ENCODE data around the gene PTH1R.

Gene PTH1R

DNA sequence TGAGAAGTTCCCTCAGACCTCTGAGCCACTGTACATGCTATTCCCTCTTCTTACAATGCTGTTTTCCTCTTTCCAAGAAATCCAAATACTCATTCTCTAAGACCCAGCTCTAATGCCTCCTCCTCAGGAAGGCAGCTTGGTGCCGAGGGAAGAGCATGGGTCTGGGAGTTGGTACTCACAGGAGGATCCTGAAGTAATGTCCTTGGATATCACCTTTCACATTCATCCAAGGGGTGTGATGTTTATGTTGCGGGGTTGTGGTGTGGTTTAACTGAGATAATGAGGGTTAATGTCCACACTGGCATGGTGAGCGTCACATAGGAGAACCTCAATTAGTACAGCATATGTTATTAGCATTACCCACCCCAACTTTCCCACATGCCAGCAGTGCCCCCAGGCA is 46.2 kb upstream of the PTH1R start:
- no peaks in the 10 kb centered on the region for H3K79me2 ChIP-seq (ENCODE audit: control insufficient read depth, low read length)
- TF ChIP-seq EZH2phosphoT487 (IDR thresholded peaks at IDR 0.05; ENCODE audit: borderline replicate concordance, low read length): no peak
- TF ChIP-seq, protein P1, sequence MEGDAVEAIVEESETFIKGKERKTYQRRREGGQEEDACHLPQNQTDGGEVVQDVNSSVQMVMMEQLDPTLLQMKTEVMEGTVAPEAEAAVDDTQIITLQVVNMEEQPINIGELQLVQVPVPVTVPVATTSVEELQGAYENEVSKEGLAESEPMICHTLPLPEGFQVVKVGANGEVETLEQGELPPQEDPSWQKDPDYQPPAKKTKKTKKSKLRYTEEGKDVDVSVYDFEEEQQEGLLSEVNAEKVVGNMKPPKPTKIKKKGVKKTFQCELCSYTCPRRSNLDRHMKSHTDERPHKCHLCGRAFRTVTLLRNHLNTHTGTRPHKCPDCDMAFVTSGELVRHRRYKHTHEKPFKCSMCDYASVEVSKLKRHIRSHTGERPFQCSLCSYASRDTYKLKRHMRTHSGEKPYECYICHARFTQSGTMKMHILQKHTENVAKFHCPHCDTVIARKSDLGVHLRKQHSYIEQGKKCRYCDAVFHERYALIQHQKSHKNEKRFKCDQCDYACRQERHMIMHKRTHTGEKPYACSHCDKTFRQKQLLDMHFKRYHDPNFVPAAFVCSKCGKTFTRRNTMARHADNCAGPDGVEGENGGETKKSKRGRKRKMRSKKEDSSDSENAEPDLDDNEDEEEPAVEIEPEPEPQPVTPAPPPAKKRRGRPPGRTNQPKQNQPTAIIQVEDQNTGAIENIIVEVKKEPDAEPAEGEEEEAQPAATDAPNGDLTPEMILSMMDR (IDR thresholded peaks at IDR 0.05; ENCODE audit: low read depth, low read length, poor library complexity, severe bottlenecking): no peak
- no peaks in the 10 kb centered on the region for H3K27me3 ChIP-seq (ENCODE audit: control insufficient read depth, low read length)
- no peaks in the 10 kb centered on the region for H3F3A ChIP-seq (ENCODE audit: control insufficient read depth, insufficient read depth)
- H4K20me1 ChIP-seq (ENCODE audit: control insufficient read depth, insufficient read depth, low read depth, low read length): no peaks in the 10 kb centered on the region
- no peaks in the 10 kb centered on the region for H3K4me1 ChIP-seq (ENCODE audit: control insufficient read depth, low read length)
- H3K36me3 ChIP-seq (ENCODE audit: control insufficient read depth, low read length): no peaks in the 10 kb centered on the region
- no peaks in the 10 kb centered on the region for H3K9me2 ChIP-seq (replicated peaks; ENCODE audit: control insufficient read depth, low read length)
- no peak overlapping the region for H3K4me2 ChIP-seq (ENCODE audit: low read length)
- no peak overlapping the region for H3K27ac ChIP-seq (ENCODE audit: low read depth, low read length)
- H3K4me3 ChIP-seq (ENCODE audit: low read length): no peak overlapping the region
- H3K9me3 ChIP-seq (ENCODE audit: control insufficient read depth, insufficient read depth, low read length): no peaks in the 10 kb centered on the region

DNA sequence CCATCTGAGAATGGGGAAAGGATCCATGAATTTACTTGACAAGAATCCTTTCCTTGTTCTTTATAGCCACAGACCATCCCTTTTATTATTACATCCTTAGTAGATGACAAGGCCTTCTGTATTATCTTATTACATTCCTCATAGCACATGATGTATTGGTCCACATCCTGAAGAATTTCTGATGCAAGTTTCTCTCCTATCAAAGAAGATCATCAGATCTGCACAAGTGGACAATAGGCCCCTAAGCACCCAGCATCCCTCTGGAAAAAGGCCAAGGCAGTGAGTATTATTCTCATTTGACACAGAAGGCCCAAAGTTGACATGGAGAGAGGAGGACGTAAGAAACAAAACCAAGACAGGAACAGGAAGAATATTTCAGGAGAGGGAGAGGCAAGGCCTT is 45.7 kb upstream of the PTH1R start:
- Histone ChIP-seq H3K4me2 (ENCODE audit: low read length) (no peak overlapping the region), H3K4me3 (ENCODE audit: low read length) (no peak overlapping the region), H3K27me3 (ENCODE audit: control insufficient read depth, low read length) (no peaks in the 10 kb centered on the region), H3F3A (ENCODE audit: control insufficient read depth, insufficient read depth) (no peaks in the 10 kb centered on the region), H3K9me3 (ENCODE audit: control insufficient read depth, insufficient read depth, low read length) (no peaks in the 10 kb centered on the region), H3K79me2 (ENCODE audit: control insufficient read depth, low read length) (no peaks in the 10 kb centered on the region), H4K20me1 (ENCODE audit: control insufficient read depth, insufficient read depth, low read depth, low read length) (no peaks in the 10 kb centered on the region), H3K27ac (ENCODE audit: low read depth, low read length) (no peak overlapping the region), H3K36me3 (ENCODE audit: control insufficient read depth, low read length) (no peaks in the 10 kb centered on the region), H3K9me2 (replicated peaks; ENCODE audit: control insufficient read depth, low read length) (no peaks in the 10 kb centered on the region), H3K4me1 (ENCODE audit: control insufficient read depth, low read length) (no peaks in the 10 kb centered on the region)
- TF ChIP-seq, protein P1 (IDR thresholded peaks at IDR 0.05; ENCODE audit: low read depth, low read length, poor library complexity, severe bottlenecking): no peak
- TF ChIP-seq EZH2phosphoT487 (IDR thresholded peaks at IDR 0.05; ENCODE audit: borderline replicate concordance, low read length): no peak

DNA sequence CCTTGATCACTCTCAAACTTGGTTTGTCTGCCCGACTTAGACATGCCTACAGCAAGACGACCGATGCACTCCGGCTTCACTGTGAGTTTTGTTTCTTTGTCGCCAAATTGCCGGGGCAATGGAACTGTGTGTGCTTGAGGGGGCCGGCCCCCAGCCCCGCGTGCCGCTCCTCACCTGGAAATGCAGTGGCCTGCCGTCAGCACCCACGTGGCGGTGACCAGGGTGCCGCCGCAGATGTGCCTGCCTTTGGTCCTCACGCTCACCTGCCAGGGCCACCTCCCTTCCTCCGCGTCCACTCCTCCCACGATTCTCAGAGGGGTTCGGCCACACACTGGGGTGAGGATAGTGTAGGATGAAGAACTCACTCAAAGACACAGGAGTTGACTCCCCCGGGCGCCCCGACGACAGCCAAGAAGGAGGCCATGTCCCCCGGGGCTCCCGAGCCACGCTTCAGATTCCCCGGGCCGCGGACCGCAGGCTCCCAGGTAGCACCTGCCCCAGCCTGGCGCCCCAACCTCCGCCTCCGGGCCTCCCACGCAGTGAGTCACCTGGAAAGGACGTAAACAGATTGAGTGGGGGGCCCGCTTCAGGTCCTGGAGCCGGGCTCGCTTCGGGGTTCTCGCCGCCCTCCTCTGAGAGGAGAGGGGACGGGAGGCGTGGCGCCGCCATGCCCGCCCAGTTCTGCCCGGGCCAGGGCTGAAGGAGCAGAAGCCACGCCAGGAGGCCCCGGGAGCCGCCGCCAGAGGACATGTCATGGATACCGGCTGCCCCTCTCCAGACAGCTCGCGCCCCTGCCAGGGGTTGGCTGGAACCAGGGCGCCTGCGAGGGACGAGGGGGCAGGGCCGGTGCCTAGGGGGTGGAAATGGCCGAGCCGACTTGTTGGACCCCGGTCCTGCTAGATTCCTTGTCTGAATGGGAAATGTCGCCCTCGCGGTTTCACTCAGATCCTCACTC is 43.9 kb upstream of the PTH1R start:
- Histone ChIP-seq H3K9me3 (ENCODE audit: control insufficient read depth, insufficient read depth, low read length) (no peaks in the 10 kb centered on the region; the same call in 1 of the 2 replicates), H3K4me3 (ENCODE audit: low read length) (no peak overlapping the region), H3K9me2 (replicated peaks; ENCODE audit: control insufficient read depth, low read length) (no peaks in the 10 kb centered on the region), H3K27me3 (ENCODE audit: control insufficient read depth, low read length) (no peaks in the 10 kb centered on the region), H4K20me1 (ENCODE audit: control insufficient read depth, insufficient read depth, low read depth, low read length) (no peaks in the 10 kb centered on the region), H3K4me1 (ENCODE audit: control insufficient read depth, low read length) (no peaks in the 10 kb centered on the region), H3K27ac (ENCODE audit: low read depth, low read length) (no peak overlapping the region), H3F3A (ENCODE audit: control insufficient read depth, insufficient read depth) (no peaks in the 10 kb centered on the region), H3K36me3 (ENCODE audit: control insufficient read depth, low read length) (no peaks in the 10 kb centered on the region), H3K4me2 (ENCODE audit: low read length) (no peak overlapping the region), H3K79me2 (ENCODE audit: control insufficient read depth, low read length) (no peaks in the 10 kb centered on the region)
- TF ChIP-seq, protein P1 (IDR thresholded peaks at IDR 0.05; ENCODE audit: low read depth, low read length, poor library complexity, severe bottlenecking): no peak
- no peak for TF ChIP-seq EZH2phosphoT487 (IDR thresholded peaks at IDR 0.05; ENCODE audit: borderline replicate concordance, low read length)
